ENCODE measurements around the gene CYP4A22.
A peak's percentile ranks its signal among the peaks of the same experiment; 100 is the strongest.
"Not testable (repeated sequence)": the region's sequence is repeated elsewhere in the genome, so short reads cannot be mapped to it uniquely, and the experiment has no call there.

Gene CYP4A22

GRCh38 chr1:47191940-47192457 lies 54.8 kb downstream of the CYP4A22 start:
- DNase-seq (ENCODE audit: low read depth), result no peak
- TF ChIP-seq CTCF (conservative IDR thresholded peaks at IDR 0.05; ENCODE audit: low read depth, low read length), result no peak
- no peak overlapping the region for H3K4me3 ChIP-seq (ENCODE audit: low read depth, low read length)

DNA sequence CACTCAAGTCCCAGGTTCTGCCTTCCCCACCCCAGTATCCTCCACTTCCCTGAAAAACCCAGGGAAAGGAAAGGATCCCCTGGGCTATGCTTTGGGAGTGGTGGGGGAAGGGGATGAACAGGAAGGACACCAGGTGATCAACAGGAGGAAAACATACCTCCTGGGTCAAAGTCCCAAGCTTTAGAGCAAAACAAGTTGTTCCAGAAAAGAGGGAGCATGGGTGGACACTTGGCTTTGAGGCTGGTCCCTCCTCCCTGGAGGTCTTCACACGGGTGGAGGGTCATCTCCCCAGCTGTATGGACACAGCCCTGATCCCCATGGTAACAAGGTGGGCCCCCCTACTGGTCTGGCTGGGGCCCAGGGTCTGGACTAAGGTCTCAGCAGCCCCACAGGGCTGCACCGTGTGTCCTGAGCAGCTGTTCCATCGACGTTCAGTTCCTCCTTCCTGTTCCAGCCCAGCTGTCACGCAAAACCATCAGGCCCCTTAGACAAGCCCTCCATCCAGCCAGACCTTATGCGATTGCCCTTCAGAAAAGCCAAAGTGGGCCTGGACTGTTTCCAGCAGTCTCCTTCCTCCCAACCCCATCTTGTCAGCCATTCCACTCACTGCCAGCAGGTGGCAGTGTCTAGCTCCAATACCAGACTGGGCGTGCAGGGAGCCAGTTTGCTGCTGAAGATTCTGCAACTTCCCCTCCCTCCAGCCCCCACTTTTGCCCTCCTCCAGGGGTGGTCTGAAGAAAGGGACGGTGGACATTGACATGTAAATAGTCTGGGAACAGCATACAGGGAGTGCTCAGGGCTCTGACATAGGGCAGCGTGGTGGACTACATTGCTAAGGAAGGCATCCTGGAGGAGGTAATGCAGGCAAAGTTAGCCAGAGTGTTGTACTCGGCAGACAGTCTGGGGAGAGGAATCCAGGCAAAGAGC lies 55.5 kb downstream of the CYP4A22 start:
- DNase-seq (ENCODE audit: low read depth), result peak; percentile 77
- no peak overlapping the region for H3K4me3 ChIP-seq (ENCODE audit: low read depth, low read length)
- TF ChIP-seq CTCF (conservative IDR thresholded peaks at IDR 0.05; ENCODE audit: low read depth, low read length), result peak; percentile 99

DNA sequence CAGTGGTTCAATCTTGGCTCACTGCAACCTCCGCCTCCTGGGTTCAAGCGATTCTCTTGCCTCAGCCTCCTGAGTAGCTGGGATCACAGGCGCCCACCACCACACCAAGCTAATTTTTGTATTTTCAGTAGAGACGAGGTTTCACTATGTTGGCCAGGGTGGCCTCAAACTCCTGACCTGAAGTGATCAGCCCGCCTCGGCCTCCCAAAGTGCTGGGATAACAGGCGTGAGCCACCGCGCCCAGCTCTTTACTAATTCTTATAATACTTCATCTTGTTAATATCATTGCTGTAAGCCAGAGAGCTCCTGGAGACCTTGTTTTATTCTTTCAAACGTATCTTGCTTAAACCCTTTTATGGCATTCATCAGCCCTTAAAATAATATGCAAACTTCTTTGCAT lies 56.3 kb downstream of the CYP4A22 start:
- not testable (repeated sequence) for DNase-seq (ENCODE audit: low read depth); H3K4me3 ChIP-seq (ENCODE audit: low read depth, low read length)

GRCh38 chr1:47194311-47194710 lies 57.1 kb downstream of the CYP4A22 start:
- no peak for TF ChIP-seq CTCF (conservative IDR thresholded peaks at IDR 0.05; ENCODE audit: low read depth, low read length)
- no peak overlapping the region for H3K4me3 ChIP-seq (ENCODE audit: low read depth, low read length)
- DNase-seq (ENCODE audit: low read depth), result no peak

DNA sequence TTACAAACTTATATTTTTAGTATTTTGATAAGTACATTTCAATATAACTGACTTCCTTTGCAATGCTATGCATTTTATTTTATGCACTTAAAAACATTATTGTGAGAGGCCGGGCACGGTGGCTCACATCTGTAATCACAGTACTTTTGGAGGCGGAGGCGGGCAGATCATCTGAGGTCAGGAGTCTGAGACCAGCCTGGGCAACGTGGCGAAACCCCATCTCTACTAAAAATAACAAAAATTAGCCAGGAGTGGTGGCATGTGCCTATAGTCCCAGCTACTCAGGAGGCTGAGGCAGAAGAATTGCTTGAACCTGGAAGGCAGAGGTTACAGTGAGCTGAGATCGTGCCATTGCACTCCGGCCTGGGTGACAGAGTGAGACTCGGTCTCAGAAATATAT lies 58.7 kb downstream of the CYP4A22 start:
- not testable (repeated sequence) for DNase-seq (ENCODE audit: low read depth); H3K4me3 ChIP-seq (ENCODE audit: low read depth, low read length)

- DNase-seq (ENCODE audit: low read depth), result no peak
- no peak overlapping the region for H3K4me3 ChIP-seq (ENCODE audit: low read depth, low read length)
- TF ChIP-seq CTCF (conservative IDR thresholded peaks at IDR 0.05; ENCODE audit: low read depth, low read length), result no peak
Measured at GRCh38 chr1:47196622-47197021, 59.4 kb downstream of the CYP4A22 start.

DNA sequence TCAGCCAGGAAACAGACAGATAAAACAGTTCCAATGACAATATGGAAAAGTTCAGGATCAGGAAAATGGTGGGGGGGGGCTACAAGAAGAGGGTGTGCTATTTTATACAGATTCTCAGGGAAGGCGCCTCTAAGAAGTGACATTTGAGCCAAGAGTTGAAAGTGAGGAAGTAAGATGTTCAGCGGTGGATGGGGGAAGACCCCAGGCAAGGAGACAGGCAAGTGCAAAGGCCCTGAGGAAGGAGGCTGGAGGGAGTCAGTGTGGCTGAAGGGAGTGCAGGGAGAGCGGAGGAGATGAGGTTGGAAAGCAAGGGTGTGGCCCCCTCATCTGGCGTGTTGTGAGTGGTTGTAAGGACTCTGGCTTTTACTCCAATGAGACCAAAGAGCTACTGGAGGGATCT lies 61.0 kb downstream of the CYP4A22 start:
- no peak overlapping the region for H3K4me3 ChIP-seq (ENCODE audit: low read depth, low read length)
- no peak for TF ChIP-seq CTCF (conservative IDR thresholded peaks at IDR 0.05; ENCODE audit: low read depth, low read length)
- no peak for DNase-seq (ENCODE audit: low read depth)
